Body of pancreas (tissue), 4 donors: ENCODE measurements around the gene CDK5RAP2.

Experiments used
- CTCF ChIP-seq, 7 experiments: fragments of 450-650 bp in 4 of 7; fragments of 200-600 bp in 3 of 7; sonication (generic) in 3 of 7; IDR thresholded peaks; one replicate each; pipeline ENCODE4 v1.5.1; 2016 to 2019; ENCODE audit warnings: antibody characterized with exemption in 7 of 7
- POLR2A ChIP-seq, 3 donors: fragments of 450-650 bp; IDR thresholded peaks; one replicate each; pipeline ENCODE4 v1.6.1; 2016; ENCODE audit warnings: antibody characterized with exemption in 3 of 3, mild to moderate bottlenecking in 2 of 3

- TF ChIP-seq CTCF (IDR thresholded peaks at IDR 0.05) (no peak), POLR2A (IDR thresholded peaks at IDR 0.05) (no peak)
Measured at GRCh38 chr9:120394058-120394669, 185.8 kb downstream of the CDK5RAP2 start.
